Activated effector memory CD4-positive, alpha-beta T cell treated with anti-CD3 and anti-CD28 coated beads, Interleukin-2, amount 50 U/mL, for 16 hours (primary cell): Measurements from ENCODE around the gene TBRG1.
"Not testable (repeated sequence)": the region's sequence is repeated elsewhere in the genome, so short reads cannot be mapped to it uniquely, and the experiment has no call there.

Experiments used
- DNase-seq: peaks from one replicate; pipeline ENCODE4 v3.0.0-alpha.2; 2020

TBRG1 gene

GRCh38 chr11:124622531-124623451 lies at the start of gene TBRG1:
TBRG1 (plus strand) TSS chr11:124622864; CDS start chr11:124623084, 220 bp downstream.
- DNase-seq, result peak; percentile 94

GRCh38 chr11:124577716-124578427 lies 44.8 kb upstream of the TBRG1 start:
- no peak for DNase-seq

- DNase-seq, result no peak
Measured at GRCh38 chr11:124578761-124579160, 43.9 kb upstream of the TBRG1 start.

GRCh38 chr11:124581817-124582216 lies 40.8 kb upstream of the TBRG1 start:
- no peak for DNase-seq

GRCh38 chr11:124582565-124582964 lies 40.1 kb upstream of the TBRG1 start:
- DNase-seq, result no peak

- no peak for DNase-seq
Measured at GRCh38 chr11:124583781-124584180, 38.9 kb upstream of the TBRG1 start.

- no peak for DNase-seq
Measured at GRCh38 chr11:124584681-124585372, 37.8 kb upstream of the TBRG1 start.

- DNase-seq, result peak; percentile 77
Measured at GRCh38 chr11:124586238-124586860, 36.3 kb upstream of the TBRG1 start.

- no peak for DNase-seq
Measured at GRCh38 chr11:124591430-124591829, 31.2 kb upstream of the TBRG1 start.

GRCh38 chr11:124592627-124593026 lies 30.0 kb upstream of the TBRG1 start:
- DNase-seq, result no peak

GRCh38 chr11:124595302-124595701 lies 27.4 kb upstream of the TBRG1 start:
- no peak for DNase-seq

GRCh38 chr11:124597626-124598025 lies 25.0 kb upstream of the TBRG1 start:
- no peak for DNase-seq

- no peak for DNase-seq
Measured at GRCh38 chr11:124600621-124601320, 21.9 kb upstream of the TBRG1 start.

GRCh38 chr11:124602193-124602592 lies 20.5 kb upstream of the TBRG1 start:
- no peak for DNase-seq

- not testable (repeated sequence) for DNase-seq
Measured at GRCh38 chr11:124602723-124603122, 19.9 kb upstream of the TBRG1 start.

- no peak for DNase-seq
Measured at GRCh38 chr11:124605719-124606118, 16.9 kb upstream of the TBRG1 start.

- no peak for DNase-seq
Measured at GRCh38 chr11:124608147-124608546, 14.5 kb upstream of the TBRG1 start.

GRCh38 chr11:124610295-124610694 lies 12.4 kb upstream of the TBRG1 start:
- no peak for DNase-seq

- DNase-seq, result no peak
Measured at GRCh38 chr11:124611064-124611463, 11.6 kb upstream of the TBRG1 start, which contains the start of gene PANX3. PANX3 (plus strand) TSS chr11:124611428; CDS start chr11:124611557, 129 bp downstream.

- no peak for DNase-seq
Measured at GRCh38 chr11:124612045-124612444, 10.6 kb upstream of the TBRG1 start.

GRCh38 chr11:124612567-124613246 lies 10.0 kb upstream of the TBRG1 start:
- no peak for DNase-seq

- DNase-seq, result no peak
Measured at GRCh38 chr11:124618863-124619262, 3.8 kb upstream of the TBRG1 start.
